Left ventricle myocardium superior (tissue), 1 donor: ENCODE results near the gene PTRH2. TPM values are rescaled to one million over a fixed set of nuclear protein-coding genes. Genes with fewer than 3 reads are reported as not detected.
"Not testable (repeated sequence)": the region's sequence is repeated elsewhere in the genome, so short reads cannot be mapped to it uniquely, and the experiment has no call there.

Experiments used
- ATAC-seq: fragments of 200-7000 bp; cut with Tn5 transposase; one replicate; pipeline ENCODE4 v1.9.1; 2020; ENCODE audit warnings: mild to moderate bottlenecking, moderate library complexity
- DNase-seq: peaks from one replicate; pipeline ENCODE4 v3.0.0-alpha.2; 2020
- intact Hi-C: fragments of 100-400 bp; cut with micrococcal nuclease; formaldehyde crosslinking; loops from one replicate; pipeline ENCODE4 v1.11.0; 2022
- long read RNA-seq: library from polyadenylated mRNA; unstranded; transcript quantifications from one replicate; pipeline ENCODE4 v2.0.0, GENCODE V29; 2021
- total RNA-seq: library from RNA; stranded (reverse); fragmentation: NEBNext Ultra II Directional; extraction: Animal tissue kit (Norgen Biotek cat#: 25700); gene quantifications from one replicate; pipeline ENCODE4 v1.2.1, GENCODE V29; 2021
- donor health status: DM: no; HTN: yes; CAD: no; lungs with severe emphysema.

Gene PTRH2
- 10.4 TPM for total RNA-seq
- long read RNA-seq, full-length matches to known transcripts, result 9 of 10 reads
- long read RNA-seq, partial matches to known transcripts, result 0 of 10 reads
- long read RNA-seq, other reads (novel, unspliced or antisense), result 1 of 10 reads

GRCh38 chr17:59707149-59707970, at the start of gene PTRH2, which contains the start of gene VMP1:
PTRH2 (minus strand) TSS chr17:59707430; CDS start chr17:59697978, 9,452 bp downstream.
VMP1 (plus strand) TSS chr17:59707654; CDS start chr17:59731447, 23,793 bp downstream.
- intact Hi-C loops, result no loop called here
- DNase-seq (peak; percentile 97), ATAC-seq (peak; percentile 99)

GRCh38 chr17:59756236-59756818, 49.1 kb upstream of the PTRH2 start:
- no peak for DNase-seq
- no peak for ATAC-seq
- intact Hi-C loops, result no loop called here

GRCh38 chr17:59755069-59755468, 47.8 kb upstream of the PTRH2 start:
- intact Hi-C loops, ATAC-seq, DNase-seq: not testable (repeated sequence)

GRCh38 chr17:59754552-59754951, 47.3 kb upstream of the PTRH2 start:
- intact Hi-C loops, result no loop called here
- no peak for ATAC-seq
- no peak for DNase-seq

- intact Hi-C loops, result no loop called here
- DNase-seq (no peak), ATAC-seq (peak; percentile 94)
Observed at GRCh38 chr17:59753522-59754467, 46.6 kb upstream of the PTRH2 start.

- ATAC-seq (peak; percentile 11), DNase-seq (no peak)
- intact Hi-C loops, result no loop called here
Observed at GRCh38 chr17:59752922-59753321, 45.7 kb upstream of the PTRH2 start.

GRCh38 chr17:59752446-59752845, 45.2 kb upstream of the PTRH2 start:
- DNase-seq, result no peak
- intact Hi-C loops, result no loop called here
- ATAC-seq, result no peak

GRCh38 chr17:59751955-59752413, 44.8 kb upstream of the PTRH2 start:
- ATAC-seq (no peak), DNase-seq (no peak)
- intact Hi-C loops, result no loop called here

- no peak for ATAC-seq
Observed at GRCh38 chr17:59748591-59748990, 41.4 kb upstream of the PTRH2 start.

GRCh38 chr17:59746849-59747445, 39.7 kb upstream of the PTRH2 start:
- intact Hi-C loops, result no loop called here
- DNase-seq (no peak), ATAC-seq (no peak)

More at GRCh38 chr17:59748591-59748990, 41.4 kb upstream of the PTRH2 start:
- no peak for DNase-seq
- intact Hi-C loops, result no loop called here

- intact Hi-C loops, result no loop called here
- DNase-seq (no peak), ATAC-seq (no peak)
Observed at GRCh38 chr17:59745040-59745439, 37.8 kb upstream of the PTRH2 start.

GRCh38 chr17:59743842-59744241, 36.6 kb upstream of the PTRH2 start:
- intact Hi-C loops, result no loop called here
- no peak for DNase-seq
- no peak for ATAC-seq

GRCh38 chr17:59737324-59737723, 30.1 kb upstream of the PTRH2 start:
- ATAC-seq, result no peak
- intact Hi-C loops, result no loop called here

GRCh38 chr17:59734226-59734625, 27.0 kb upstream of the PTRH2 start:
- ATAC-seq, result no peak
- DNase-seq, result no peak
- intact Hi-C loops, result no loop called here

More at GRCh38 chr17:59737324-59737723, 30.1 kb upstream of the PTRH2 start:
- no peak for DNase-seq

- ATAC-seq, result no peak
- intact Hi-C loops, result no loop called here
- no peak for DNase-seq
Observed at GRCh38 chr17:59733697-59734096, 26.5 kb upstream of the PTRH2 start.

GRCh38 chr17:59730268-59730834, 23.1 kb upstream of the PTRH2 start:
- no peak for DNase-seq
- ATAC-seq, result no peak
- intact Hi-C loops, result no loop called here

GRCh38 chr17:59727817-59728533, 20.7 kb upstream of the PTRH2 start:
- ATAC-seq (no peak), DNase-seq (no peak)
- intact Hi-C loops, result no loop called here

GRCh38 chr17:59725691-59726090, 18.5 kb upstream of the PTRH2 start:
- peak; percentile 64 for ATAC-seq

More at GRCh38 chr17:59725691-59726090, 18.5 kb upstream of the PTRH2 start:
- no peak for DNase-seq
- intact Hi-C loops, result no loop called here
